Tibial nerve (tissue), 4 donors: ENCODE measurements around the gene FOXK1. TPM values are rescaled to one million over a fixed set of nuclear protein-coding genes. Genes with fewer than 3 reads are reported as not detected.

Experiments used
- DNase-seq, 2 donors: peaks; one replicate each; pipeline ENCODE4 v3.0.0-alpha.2; 2019; ENCODE audit warnings: low spot score in 2 of 2
- H3K27ac ChIP-seq, 4 donors: fragments of 200-600 bp; sonication (generic) in 3 of 4; one replicate each; pipeline ENCODE4 v1.5.1; 2017 to 2019; ENCODE audit warnings: mild to moderate bottlenecking in 1 of 4
- H3K27me3 ChIP-seq, 2 donors: fragments of 200-600 bp; sonication (generic) in 1 of 2; one replicate each; pipeline versions ENCODE4 v1.5.1 to v1.6.0; 2017 to 2019
- H3K36me3 ChIP-seq, 3 donors: fragments of 200-600 bp; sonication (generic); one replicate each; pipeline ENCODE4 v1.5.1; 2018 to 2019
- H3K4me1 ChIP-seq, 4 donors: fragments of 200-600 bp; sonication (generic) in 3 of 4; one replicate each; pipeline ENCODE4 v1.5.1; 2017 to 2019
- H3K4me3 ChIP-seq, 4 donors: fragments of 200-600 bp; sonication (generic) in 3 of 4; one replicate each; pipeline ENCODE4 v1.5.1; 2017 to 2019; ENCODE audit warnings: mild to moderate bottlenecking in 1 of 4, moderate library complexity in 1 of 4
- H3K9me3 ChIP-seq, 4 donors: fragments of 200-600 bp; sonication (generic) in 3 of 4; one replicate each; pipeline ENCODE4 v1.5.1; 2017 to 2019
- EP300 ChIP-seq, 2 donors: sonication (generic); formaldehyde crosslinking; IDR thresholded peaks; one replicate each; pipeline ENCODE4 v1.6.1; 2017; ENCODE audit warnings: antibody characterized with exemption in 2 of 2, mild to moderate bottlenecking in 1 of 2
- POLR2A ChIP-seq, 2 donors: fragments of 450-650 bp; IDR thresholded peaks; one replicate each; pipeline ENCODE4 v1.6.1; 2017; ENCODE audit warnings: antibody characterized with exemption in 2 of 2, mild to moderate bottlenecking in 2 of 2, moderate library complexity in 2 of 2
- WGBS, 2 donors: methylation state at CpG; one replicate each; pipeline ENCODE4 v1.1.5; 2018; 5-methylcytosine and 5-hydroxymethylcytosine counted together
- total RNA-seq, 4 donors: library from RNA; depleted of rRNA; stranded (reverse); fragments of >200 nt; gene quantifications; one replicate each; pipeline ENCODE4 v1.1.0, GENCODE V29; 2016
- TF ChIP-seq, protein P1 (sequence below), 5 experiments: fragments of 200-600 bp in 3 of 5; fragments of 450-650 bp in 2 of 5; sonication (generic) in 3 of 5; IDR thresholded peaks; one replicate each; pipeline ENCODE4 v1.5.1; 2016 to 2019; ENCODE audit warnings: antibody characterized with exemption in 5 of 5, mild to moderate bottlenecking in 3 of 5, moderate library complexity in 2 of 5

The FOXK1 gene
- total RNA-seq, 4 donors from 2014 or later, result 24.5 to 47.3 (median 26.4) TPM

- H3K36me3 ChIP-seq, result peaks cover 5 to 100% (median 42%) of the 10 kb centered on the region in 3 donors
- 90 to 92% methylated on average over 9 to 17 of the region's 17 CpGs for WGBS, 2 donors
- TF ChIP-seq EP300 (IDR thresholded peaks at IDR 0.05) (no peak), POLR2A (IDR thresholded peaks at IDR 0.05) (no peak)
- TF ChIP-seq, protein P1, sequence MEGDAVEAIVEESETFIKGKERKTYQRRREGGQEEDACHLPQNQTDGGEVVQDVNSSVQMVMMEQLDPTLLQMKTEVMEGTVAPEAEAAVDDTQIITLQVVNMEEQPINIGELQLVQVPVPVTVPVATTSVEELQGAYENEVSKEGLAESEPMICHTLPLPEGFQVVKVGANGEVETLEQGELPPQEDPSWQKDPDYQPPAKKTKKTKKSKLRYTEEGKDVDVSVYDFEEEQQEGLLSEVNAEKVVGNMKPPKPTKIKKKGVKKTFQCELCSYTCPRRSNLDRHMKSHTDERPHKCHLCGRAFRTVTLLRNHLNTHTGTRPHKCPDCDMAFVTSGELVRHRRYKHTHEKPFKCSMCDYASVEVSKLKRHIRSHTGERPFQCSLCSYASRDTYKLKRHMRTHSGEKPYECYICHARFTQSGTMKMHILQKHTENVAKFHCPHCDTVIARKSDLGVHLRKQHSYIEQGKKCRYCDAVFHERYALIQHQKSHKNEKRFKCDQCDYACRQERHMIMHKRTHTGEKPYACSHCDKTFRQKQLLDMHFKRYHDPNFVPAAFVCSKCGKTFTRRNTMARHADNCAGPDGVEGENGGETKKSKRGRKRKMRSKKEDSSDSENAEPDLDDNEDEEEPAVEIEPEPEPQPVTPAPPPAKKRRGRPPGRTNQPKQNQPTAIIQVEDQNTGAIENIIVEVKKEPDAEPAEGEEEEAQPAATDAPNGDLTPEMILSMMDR (IDR thresholded peaks at IDR 0.05), result no peak
- peaks cover 0 to 1% (median 0%) of the 10 kb centered on the region in 4 donors for H3K4me1 ChIP-seq
- no peak overlapping the region for H3K27ac ChIP-seq
- no peak overlapping the region for H3K4me3 ChIP-seq
- H3K27me3 ChIP-seq, result no peaks in the 10 kb centered on the region
- no peaks in the 10 kb centered on the region for H3K9me3 ChIP-seq
- DNase-seq, result no peak
These were observed 103.9 kb downstream of the FOXK1 start for GRCh38 chr7:4786015-4786414.

DNA sequence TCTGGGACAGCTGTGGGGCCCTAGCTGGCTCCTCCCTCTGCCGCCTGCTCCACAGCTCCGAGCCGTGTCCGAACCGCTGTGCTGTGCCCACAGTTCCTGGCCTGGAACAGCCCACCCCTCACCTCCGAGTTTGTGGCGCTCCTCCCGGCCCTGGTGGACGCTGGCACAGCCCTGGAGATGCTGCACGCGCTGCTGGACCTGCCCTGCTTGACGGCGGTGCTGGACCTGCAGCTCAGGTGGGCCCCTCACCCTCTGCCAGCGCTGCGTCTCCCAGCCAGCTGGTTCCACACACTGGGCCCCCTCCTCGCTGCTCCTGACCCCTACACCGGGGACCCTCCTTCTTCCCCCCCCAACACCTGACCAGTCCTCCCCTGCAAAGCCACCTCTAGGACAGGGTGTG lies 105.4 kb downstream of the FOXK1 start:
- Histone ChIP-seq H3K27me3 (no peaks in the 10 kb centered on the region), H3K9me3 (no peaks in the 10 kb centered on the region), H3K36me3 (peaks cover 5 to 96% (median 30%) of the 10 kb centered on the region in 3 donors), H3K4me1 (peaks cover 0 to 16% (median under 1%) of the 10 kb centered on the region in 4 donors), H3K27ac (no peak overlapping the region), H3K4me3 (no peak overlapping the region)
- TF ChIP-seq, protein P1 (IDR thresholded peaks at IDR 0.05), result no peak
- TF ChIP-seq EP300 (IDR thresholded peaks at IDR 0.05), result no peak
- TF ChIP-seq POLR2A (IDR thresholded peaks at IDR 0.05), result no peak
- DNase-seq, result no peak
- 87 to 93% methylated on average over 16 to 17 of the region's 17 CpGs for WGBS, 2 donors

GRCh38 chr7:4787947-4788626 lies 106.0 kb downstream of the FOXK1 start:
- TF ChIP-seq, protein P1 (IDR thresholded peaks at IDR 0.05), result no peak
- TF ChIP-seq POLR2A (IDR thresholded peaks at IDR 0.05) (no peak), EP300 (IDR thresholded peaks at IDR 0.05) (no peak)
- Histone ChIP-seq H3K36me3 (peaks cover 5 to 91% (median 25%) of the 10 kb centered on the region in 3 donors), H3K4me3 (no peak overlapping the region), H3K4me1 (peaks cover 0 to 22% (median 3%) of the 10 kb centered on the region in 4 donors), H3K27ac (no peak overlapping the region), H3K9me3 (no peaks in the 10 kb centered on the region), H3K27me3 (no peaks in the 10 kb centered on the region)
- DNase-seq, result no peak
- 79 to 88% methylated on average over 12 to 23 of the region's 23 CpGs for WGBS, 2 donors

DNA sequence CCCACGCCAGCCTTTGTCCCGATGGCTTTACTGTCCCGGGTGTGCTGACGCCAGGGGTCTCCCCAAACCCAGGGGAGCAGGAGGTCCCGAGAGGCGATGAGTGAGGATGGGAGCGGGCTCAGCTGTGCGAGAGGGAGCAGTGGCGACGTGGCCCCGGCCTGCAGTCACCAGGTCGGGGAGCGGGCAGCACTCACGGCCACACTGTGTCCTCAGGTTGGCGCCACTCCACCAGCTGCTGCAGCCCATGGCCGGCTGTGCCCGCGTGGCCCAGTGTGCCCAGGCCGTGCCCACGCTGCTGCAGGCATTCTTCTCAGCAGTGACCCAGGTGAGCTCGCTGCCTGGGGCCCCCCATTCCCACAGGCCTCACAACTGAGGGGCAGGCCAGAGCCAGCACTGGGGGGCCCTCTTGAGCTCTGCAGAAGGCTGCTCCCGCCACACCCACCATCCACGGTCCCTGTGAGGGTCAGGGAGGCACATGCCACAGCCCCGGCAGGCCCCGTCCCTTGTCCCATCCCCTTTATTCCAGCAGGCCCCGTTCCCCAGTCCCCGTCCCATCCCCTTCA lies 106.6 kb downstream of the FOXK1 start:
- TF ChIP-seq, protein P1 (IDR thresholded peaks at IDR 0.05), result no peak
- TF ChIP-seq EP300 (IDR thresholded peaks at IDR 0.05), result no peak
- TF ChIP-seq POLR2A (IDR thresholded peaks at IDR 0.05), result no peak
- Histone ChIP-seq H3K4me3 (no peak overlapping the region), H3K27me3 (no peaks in the 10 kb centered on the region), H3K27ac (no peak overlapping the region), H3K4me1 (peaks cover 0 to 26% (median 3%) of the 10 kb centered on the region in 4 donors), H3K36me3 (peaks cover 5 to 90% (median 18%) of the 10 kb centered on the region in 3 donors), H3K9me3 (no peaks in the 10 kb centered on the region)
- DNase-seq, result no peak
- 86 to 89% methylated on average over 21 to 27 of the region's 27 CpGs for WGBS, 2 donors
